GM18505 (cell line): Measurements from ENCODE around the gene RGS6.

Experiments
- ATAC-seq: cut with Tn5 transposase; IDR thresholded peaks from one replicate; pipeline ENCODE4 v1.9.1; 2021; ENCODE audit not compliant: unreplicated experiment
- POLR2A ChIP-seq: IDR thresholded peaks from 4 replicates; pipeline ENCODE4 v1.6.1; 2011; ENCODE audit warnings: borderline replicate concordance; ENCODE audit not compliant: insufficient read depth, insufficient read length; ENCODE audit errors: extremely low read depth

The RGS6 gene

DNA sequence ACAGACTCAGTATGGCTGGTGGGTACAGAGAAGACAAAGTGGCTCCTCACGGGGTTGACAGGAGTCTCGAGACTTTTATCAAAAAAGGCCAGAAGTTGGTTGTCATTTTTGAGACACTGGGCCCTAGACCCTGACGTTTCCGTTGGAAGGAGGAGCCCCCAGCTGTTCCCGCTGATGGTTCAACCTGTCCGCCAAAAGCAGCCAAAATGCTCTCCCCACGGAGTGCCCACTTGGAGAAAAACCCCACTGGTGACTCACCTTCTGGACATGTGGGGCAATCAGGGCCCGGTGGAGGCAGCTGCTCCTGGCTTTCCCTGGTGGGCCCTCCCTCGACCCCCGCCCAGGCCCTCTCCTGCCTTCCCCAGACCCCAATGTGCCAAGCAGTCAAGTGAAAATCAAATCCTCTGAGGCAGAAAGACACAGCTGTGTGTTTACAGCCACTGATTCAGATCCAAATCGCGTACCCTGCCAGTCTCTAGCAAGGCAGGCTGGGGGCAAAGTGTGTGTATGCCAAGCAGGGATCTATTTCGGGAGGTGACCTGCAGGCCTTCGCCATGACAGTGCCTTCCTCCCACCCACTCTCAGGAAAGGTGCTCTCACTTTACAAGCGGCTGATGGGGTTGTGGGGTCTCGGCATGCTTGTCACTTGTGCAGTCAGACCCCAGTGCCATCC, 614.3 kb downstream of the RGS6 start:
- ATAC-seq: no peak
- no peak for TF ChIP-seq POLR2A

GRCh38 chr14:72547999-72548398, 615.8 kb downstream of the RGS6 start:
- TF ChIP-seq POLR2A: no peak
- no peak for ATAC-seq

- TF ChIP-seq POLR2A: no peak
- no peak for ATAC-seq
Measured at GRCh38 chr14:72549026-72549425, 616.8 kb downstream of the RGS6 start.

DNA sequence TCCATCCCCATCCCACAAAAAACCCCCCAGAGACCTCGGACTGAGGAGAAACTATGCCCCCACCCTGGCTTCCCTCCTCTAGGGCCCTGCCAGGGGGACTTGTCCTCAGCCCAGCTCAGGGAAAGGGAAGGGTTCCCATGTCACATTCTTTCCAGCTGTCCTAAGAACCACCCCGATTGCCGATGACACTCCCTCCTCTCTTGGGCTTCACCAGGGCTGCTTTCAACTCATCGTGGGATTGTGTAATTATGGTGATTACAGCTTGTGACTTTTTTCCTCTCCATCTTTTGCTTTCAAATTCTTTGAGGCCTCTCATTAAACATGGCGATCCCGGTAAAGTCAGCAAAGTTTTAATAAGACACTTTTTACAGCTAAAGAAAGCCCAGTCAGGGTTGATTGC, 617.6 kb downstream of the RGS6 start:
- no peak for ATAC-seq
- TF ChIP-seq POLR2A: no peak

DNA sequence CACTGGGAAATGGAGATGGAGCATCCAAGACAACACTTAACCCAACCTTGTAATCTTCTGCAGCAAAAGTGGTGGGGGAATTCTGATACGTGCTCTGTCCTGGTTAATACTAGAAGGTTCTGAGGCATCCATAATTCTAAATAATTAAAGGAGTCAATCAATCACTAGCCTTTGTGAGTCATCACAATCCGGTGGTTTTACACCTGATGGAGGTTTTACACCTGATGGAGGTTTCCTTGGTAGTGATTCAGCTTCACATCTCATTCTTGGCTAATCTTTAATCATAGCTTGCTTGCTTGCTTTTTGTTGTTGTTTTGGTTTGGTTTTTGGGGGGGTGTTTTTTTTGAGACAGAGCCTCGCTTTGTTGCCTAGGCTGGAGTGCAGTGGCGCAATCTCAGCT, 618.3 kb downstream of the RGS6 start:
- ATAC-seq: no peak
- TF ChIP-seq POLR2A: no peak

DNA sequence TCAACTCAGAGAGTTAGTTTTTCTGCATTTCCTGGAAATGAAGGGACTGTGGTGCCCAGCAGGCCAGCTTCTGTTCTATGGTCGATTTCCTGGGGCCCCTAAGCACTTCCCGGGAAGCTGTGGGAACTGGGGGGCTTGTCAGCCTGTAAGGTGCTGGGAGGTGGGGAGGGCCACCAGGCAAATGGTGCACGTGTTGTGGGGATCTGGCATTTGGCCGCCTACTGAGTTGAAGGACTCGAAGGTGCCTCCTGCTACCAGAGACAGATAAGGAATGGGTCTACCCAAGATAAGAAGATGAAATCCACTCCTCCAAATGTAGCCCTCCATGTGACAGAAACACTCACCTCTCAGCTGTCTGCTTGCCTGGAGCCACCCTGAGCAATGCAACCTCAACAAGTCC, 620.0 kb downstream of the RGS6 start:
- no peak for ATAC-seq
- TF ChIP-seq POLR2A: no peak

DNA sequence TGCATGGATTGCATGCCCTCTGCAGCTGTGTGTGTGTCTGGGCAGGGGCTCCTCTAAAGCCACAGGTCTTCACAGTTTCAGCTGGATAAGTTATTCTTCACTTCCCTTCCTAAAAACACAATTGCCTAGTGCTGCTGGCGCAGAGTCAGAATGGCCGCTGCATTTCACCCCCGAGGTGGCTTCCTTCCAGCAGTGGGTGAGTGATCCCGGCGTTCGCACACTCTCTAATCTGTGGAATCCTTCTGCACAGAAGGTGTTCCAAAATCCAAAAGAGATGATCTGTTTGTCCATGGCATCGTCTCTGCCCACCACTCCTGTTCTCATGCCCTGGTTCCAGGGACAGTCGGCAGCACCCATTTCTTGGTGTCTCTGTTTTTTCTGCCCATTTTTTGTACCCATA, 620.9 kb downstream of the RGS6 start:
- no peak for ATAC-seq
- no peak for TF ChIP-seq POLR2A

DNA sequence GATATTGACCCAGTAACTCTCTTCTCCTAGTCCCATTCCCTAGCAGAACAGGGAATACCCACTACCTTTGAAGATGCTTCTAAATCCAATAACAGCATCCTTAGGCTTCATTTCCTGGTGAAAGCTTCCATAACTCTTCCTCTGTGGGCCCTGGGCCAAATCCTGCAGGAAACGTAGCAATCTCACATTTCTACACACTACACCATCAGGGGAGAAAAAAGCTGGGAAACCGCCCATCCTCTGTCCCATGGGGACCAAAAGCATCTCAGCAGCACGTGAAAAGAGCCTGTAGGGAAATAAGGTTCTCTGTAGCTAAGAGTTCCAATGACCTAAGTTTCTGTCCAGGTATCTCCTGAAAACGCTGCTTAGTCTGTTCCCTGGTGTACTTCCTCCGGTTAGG, 621.4 kb downstream of the RGS6 start:
- no peak for TF ChIP-seq POLR2A
- ATAC-seq: no peak

DNA sequence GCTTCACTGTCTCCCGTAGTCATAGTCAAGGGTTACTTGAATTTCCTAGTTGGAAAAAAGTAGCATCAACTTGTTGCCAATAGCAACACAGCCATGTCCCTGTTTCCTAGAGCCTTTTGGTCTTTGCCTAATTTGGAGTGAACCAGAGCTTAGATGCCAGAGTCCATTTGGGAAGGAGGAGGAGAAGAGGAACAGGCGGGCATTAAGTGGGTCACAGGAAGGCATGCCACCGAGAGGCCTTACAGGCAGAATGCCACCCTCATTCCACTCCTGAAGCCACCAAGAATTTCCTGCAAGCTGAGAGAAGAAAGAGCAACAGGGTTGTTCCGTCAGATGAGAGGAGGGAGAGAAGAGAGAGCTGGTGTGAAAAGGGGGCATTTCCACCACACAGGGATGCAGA, 622.2 kb downstream of the RGS6 start:
- no peak for ATAC-seq
- TF ChIP-seq POLR2A: no peak

GRCh38 chr14:72554994-72555608, 622.9 kb downstream of the RGS6 start:
- no peak for TF ChIP-seq POLR2A
- no peak for ATAC-seq

GRCh38 chr14:72555609-72556000, 623.4 kb downstream of the RGS6 start:
- no peak for ATAC-seq
- TF ChIP-seq POLR2A: no peak

- no peak for ATAC-seq
- no peak for TF ChIP-seq POLR2A
Measured at GRCh38 chr14:72557671-72558070, 625.4 kb downstream of the RGS6 start.

DNA sequence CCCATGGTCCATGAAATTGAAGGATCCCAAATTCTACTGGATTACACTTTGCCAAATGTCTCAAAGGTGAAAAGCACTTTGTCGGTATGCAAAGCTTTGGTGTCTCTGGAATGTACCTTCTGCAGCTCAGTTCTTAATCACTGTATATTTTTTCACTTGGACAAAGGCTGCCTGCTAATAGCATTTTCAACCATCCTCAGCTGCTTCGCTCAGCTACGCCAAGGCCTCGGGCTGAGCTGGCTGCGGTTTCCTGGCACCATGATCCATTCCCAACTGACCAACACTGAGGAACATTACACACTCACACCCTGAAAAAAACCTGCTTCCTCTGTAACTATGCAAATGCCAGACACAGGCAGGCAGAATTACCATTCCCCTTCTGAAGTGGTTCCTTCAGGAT, 626.5 kb downstream of the RGS6 start:
- TF ChIP-seq POLR2A: no peak
- no peak for ATAC-seq

- no peak for ATAC-seq
- TF ChIP-seq POLR2A: no peak
Measured at GRCh38 chr14:72559202-72559601, 627.0 kb downstream of the RGS6 start.

GRCh38 chr14:72559669-72560255, 627.5 kb downstream of the RGS6 start:
- ATAC-seq: no peak
- no peak for TF ChIP-seq POLR2A

DNA sequence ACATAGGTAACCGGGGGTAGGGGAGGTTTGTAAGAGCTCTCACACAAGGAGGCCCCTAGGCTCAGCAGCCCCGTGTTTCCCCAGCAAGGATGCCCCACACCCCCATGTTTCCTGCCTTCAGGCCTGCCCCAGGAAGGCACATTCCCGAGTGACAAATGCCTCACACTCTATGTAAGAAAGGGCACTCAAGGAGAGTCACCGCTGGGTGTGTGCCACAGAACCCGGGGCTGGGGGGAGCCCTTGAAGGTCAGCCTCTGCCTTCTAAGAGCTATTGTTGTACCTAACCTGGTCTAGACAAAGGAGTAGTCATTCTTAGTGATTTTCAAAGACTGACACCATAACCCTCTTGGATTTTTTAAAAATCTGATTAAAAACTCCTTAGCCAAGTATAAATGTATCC, 628.1 kb downstream of the RGS6 start:
- no peak for ATAC-seq
- TF ChIP-seq POLR2A: no peak
